KG1 (cell line): Measurements from ENCODE around the gene C4orf50.

ENCODE experiments used
- DNase-seq: peaks from one replicate; lab custom pipeline; 2025; lab: John Stamatoyannopoulos, UW

Gene C4orf50

GRCh38 chr4:6043843-6044242 is 25.6 kb upstream of the C4orf50 start:
- no peak for DNase-seq

GRCh38 chr4:6043188-6043587 is 25.0 kb upstream of the C4orf50 start:
- no peak for DNase-seq

GRCh38 chr4:6042293-6043063 is 24.2 kb upstream of the C4orf50 start:
- DNase-seq, result no peak

- no peak for DNase-seq
Observed at GRCh38 chr4:6041800-6042199, 23.6 kb upstream of the C4orf50 start.

GRCh38 chr4:6038711-6039110 is 20.5 kb upstream of the C4orf50 start:
- DNase-seq, result no peak

- no peak for DNase-seq
Observed at GRCh38 chr4:6035786-6036185, 17.6 kb upstream of the C4orf50 start.

GRCh38 chr4:6033381-6033780 is 15.2 kb upstream of the C4orf50 start:
- DNase-seq, result no peak

- no peak for DNase-seq
Observed at GRCh38 chr4:6032249-6033244, 14.3 kb upstream of the C4orf50 start.

GRCh38 chr4:6031846-6032245 is 13.6 kb upstream of the C4orf50 start:
- DNase-seq, result no peak

GRCh38 chr4:6030679-6031078 is 12.4 kb upstream of the C4orf50 start:
- DNase-seq, result no peak

- DNase-seq, result no peak
Observed at GRCh38 chr4:6029254-6029653, 11.0 kb upstream of the C4orf50 start.

GRCh38 chr4:6028168-6028567 is 9.9 kb upstream of the C4orf50 start:
- DNase-seq, result no peak

GRCh38 chr4:6027392-6027791 is 9.2 kb upstream of the C4orf50 start:
- no peak for DNase-seq

GRCh38 chr4:6024313-6024960 is 6.2 kb upstream of the C4orf50 start:
- no peak for DNase-seq

- no peak for DNase-seq
Observed at GRCh38 chr4:6023731-6024130, 5.5 kb upstream of the C4orf50 start.

- no peak for DNase-seq
Observed at GRCh38 chr4:6022607-6023288, 4.5 kb upstream of the C4orf50 start.

- no peak for DNase-seq
Observed at GRCh38 chr4:6021831-6022606, 3.8 kb upstream of the C4orf50 start.

GRCh38 chr4:6020613-6021012 is 2.4 kb upstream of the C4orf50 start:
- DNase-seq, result no peak

GRCh38 chr4:6019316-6020263 is 1.4 kb upstream of the C4orf50 start:
- no peak for DNase-seq

GRCh38 chr4:6017800-6018199 is 431 bp downstream of the C4orf50 start:
- DNase-seq, result no peak
